Measurements from ENCODE around the gene TMED4.

GRCh38 chr7:44615149-44615611 lies 33.1 kb upstream of the TMED4 start:
- no peak for TF ChIP-seq CTCF (conservative IDR thresholded peaks at IDR 0.05; ENCODE audit: low read depth in 2 of 2)
- no peak for TF ChIP-seq POLR2AphosphoS5 (IDR thresholded peaks at IDR 0.05; ENCODE audit: low read depth)
- TF ChIP-seq EZH2phosphoT487 (IDR thresholded peaks at IDR 0.05; ENCODE audit: unreplicated experiment): no peak
- no peak for TF ChIP-seq CREB1 (CRISPR knock-in tag; IDR thresholded peaks at IDR 0.05; ENCODE audit: low read depth)
- no peak for TF ChIP-seq EZH2 (IDR thresholded peaks at IDR 0.05; ENCODE audit: low read depth, unreplicated experiment)
- no peak for TF ChIP-seq REST (IDR thresholded peaks at IDR 0.05; ENCODE audit: unreplicated experiment)
- TF ChIP-seq JUNB (IDR thresholded peaks at IDR 0.05; ENCODE audit: unreplicated experiment): no peak
- TF ChIP-seq ZNF331 (CRISPR knock-in tag; IDR thresholded peaks at IDR 0.05; ENCODE audit: low read depth): no peak
- no peak for TF ChIP-seq NANOG (IDR thresholded peaks at IDR 0.05; ENCODE audit: borderline replicate concordance)
- TF ChIP-seq ETS1 (IDR thresholded peaks at IDR 0.05): no peak
- TF ChIP-seq ZNF114 (CRISPR knock-in tag; IDR thresholded peaks at IDR 0.05): no peak
